OCI-LY1 (cell line): ENCODE results near the gene RNF8.

Experiments used
- H2AFZ ChIP-seq: fragments of 200-600 bp; sonication (generic), shearing (Covaris generic); 2 replicates; pipeline ENCODE4 v1.6.0; 2014; ENCODE audit warnings: antibody characterized with exemption, mild to moderate bottlenecking, low read length
- H3F3A ChIP-seq: fragments of 200-600 bp; sonication (generic), shearing (Covaris generic); 2 replicates; pipeline ENCODE4 v1.6.0; 2014; ENCODE audit warnings: mild to moderate bottlenecking, antibody characterized with exemption, low read length, moderate library complexity; ENCODE audit not compliant: insufficient read depth
- H3K27ac ChIP-seq: fragments of 200-600 bp; sonication (generic); 2 replicates; pipeline ENCODE4 v1.5.1; 2014; ENCODE audit warnings: low read length, mixed run types, mild to moderate bottlenecking, low read depth; ENCODE audit not compliant: poor library complexity, severe bottlenecking
- H3K27me3 ChIP-seq: fragments of 200-600 bp; sonication (generic); 2 replicates; pipeline ENCODE4 v1.6.0; 2014; ENCODE audit warnings: antibody characterized with exemption, mild to moderate bottlenecking, low read length, moderate library complexity; ENCODE audit not compliant: insufficient read depth
- H3K36me3 ChIP-seq: fragments of 200-600 bp; sonication (generic); 2 replicates; pipeline ENCODE4 v1.6.1; 2014; ENCODE audit warnings: mild to moderate bottlenecking, antibody characterized with exemption, low read length, moderate library complexity, mixed read lengths; ENCODE audit not compliant: insufficient read depth
- H3K4me1 ChIP-seq: fragments of 200-600 bp; sonication (generic); 2 replicates; pipeline ENCODE4 v1.5.1; 2014; ENCODE audit warnings: mild to moderate bottlenecking, low read length, moderate library complexity; ENCODE audit not compliant: insufficient read depth, severe bottlenecking
- H3K4me2 ChIP-seq: fragments of 200-600 bp; sonication (generic), shearing (Covaris generic); 2 replicates; pipeline ENCODE4 v1.6.1; 2014; ENCODE audit warnings: low read length
- H3K4me3 ChIP-seq: fragments of 200-600 bp; sonication (generic); 2 replicates; pipeline ENCODE4 v1.5.1; 2014; ENCODE audit warnings: low read length, low read depth, mild to moderate bottlenecking, mixed read lengths; ENCODE audit not compliant: poor library complexity, severe bottlenecking
- H3K79me2 ChIP-seq: fragments of 200-600 bp; shearing (Covaris generic); 2 replicates; pipeline ENCODE4 v1.6.1; 2016; ENCODE audit warnings: mixed run types, low read length, mixed read lengths; ENCODE audit not compliant: insufficient read depth
- H3K9ac ChIP-seq: fragments of 200-600 bp; sonication (generic), shearing (Covaris generic); 2 replicates; pipeline ENCODE4 v1.6.1; 2014; ENCODE audit warnings: mild to moderate bottlenecking, low read length, mixed read lengths
- H3K9me2 ChIP-seq: fragments of 200-600 bp; sonication (generic), shearing (Covaris generic); 2 replicates; pipeline ENCODE4 v1.6.1; 2014; ENCODE audit warnings: low read depth, mild to moderate bottlenecking, low read length, mixed read lengths
- H3K9me3 ChIP-seq: fragments of 200-600 bp; shearing (Covaris generic); 2 replicates; pipeline ENCODE4 v1.6.1; 2014; ENCODE audit warnings: low read length, mixed read lengths
- H4K20me1 ChIP-seq: fragments of 200-600 bp; sonication (generic), shearing (Covaris generic); 2 replicates; pipeline ENCODE4 v1.6.0; 2016; ENCODE audit warnings: mild to moderate bottlenecking, low read length; ENCODE audit not compliant: insufficient read depth
- EZH2 ChIP-seq: fragments of 200-600 bp; sonication (generic), shearing (Covaris generic); IDR thresholded peaks from 2 replicates; pipeline ENCODE4 v1.8.0; 2017; ENCODE audit warnings: borderline replicate concordance, mixed run types, mild to moderate bottlenecking, antibody characterized with exemption, low read length, moderate library complexity, mixed read lengths
- TF ChIP-seq, protein P1 (sequence below): fragments of 200-600 bp; sonication (generic), shearing (Covaris generic); IDR thresholded peaks from 2 replicates; pipeline ENCODE4 v1.5.1; 2017; ENCODE audit warnings: mild to moderate bottlenecking, antibody characterized with exemption, low read length, moderate library complexity, mixed read lengths

RNF8 gene

DNA sequence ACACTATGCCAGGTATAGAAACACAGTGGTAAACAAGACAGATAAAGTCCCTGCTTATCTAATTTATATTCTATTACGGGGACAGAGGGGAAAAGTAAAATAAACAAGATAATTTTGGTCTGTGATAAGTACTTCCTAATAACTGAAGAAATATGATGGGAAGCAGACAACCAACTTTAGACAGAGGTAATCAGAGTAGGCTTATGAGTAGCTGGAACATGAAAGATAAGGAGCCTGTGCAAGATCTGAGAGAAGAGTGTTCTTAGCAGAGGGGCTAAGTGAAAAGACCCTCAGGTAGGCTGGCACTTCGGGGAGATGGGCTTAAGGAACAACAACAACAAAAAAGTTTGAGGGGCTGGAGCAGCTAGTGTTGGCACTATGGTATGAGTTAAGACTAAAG lies 4.1 kb downstream of the RNF8 start:
- Histone ChIP-seq H3K27me3 (no peaks in the 10 kb centered on the region), H3K4me3 (no peak overlapping the region), H3K27ac (no peak overlapping the region), H2AFZ (no peak overlapping the region), H3K9me2 (no peaks in the 10 kb centered on the region), H3K79me2 (0 out of 2 replicates have a peak, but pooled peaks cover 3% of the 10 kb centered on the region), H3K4me1 (peaks cover 23% of the 10 kb centered on the region), H3F3A (no peaks in the 10 kb centered on the region), H3K4me2 (no peak overlapping the region), H3K36me3 (peaks cover 14% of the 10 kb centered on the region; the same call in 1 of the 2 replicates), H3K9ac (no peak overlapping the region), H4K20me1 (no peaks in the 10 kb centered on the region), H3K9me3 (no peaks in the 10 kb centered on the region)
- TF ChIP-seq, protein P1, sequence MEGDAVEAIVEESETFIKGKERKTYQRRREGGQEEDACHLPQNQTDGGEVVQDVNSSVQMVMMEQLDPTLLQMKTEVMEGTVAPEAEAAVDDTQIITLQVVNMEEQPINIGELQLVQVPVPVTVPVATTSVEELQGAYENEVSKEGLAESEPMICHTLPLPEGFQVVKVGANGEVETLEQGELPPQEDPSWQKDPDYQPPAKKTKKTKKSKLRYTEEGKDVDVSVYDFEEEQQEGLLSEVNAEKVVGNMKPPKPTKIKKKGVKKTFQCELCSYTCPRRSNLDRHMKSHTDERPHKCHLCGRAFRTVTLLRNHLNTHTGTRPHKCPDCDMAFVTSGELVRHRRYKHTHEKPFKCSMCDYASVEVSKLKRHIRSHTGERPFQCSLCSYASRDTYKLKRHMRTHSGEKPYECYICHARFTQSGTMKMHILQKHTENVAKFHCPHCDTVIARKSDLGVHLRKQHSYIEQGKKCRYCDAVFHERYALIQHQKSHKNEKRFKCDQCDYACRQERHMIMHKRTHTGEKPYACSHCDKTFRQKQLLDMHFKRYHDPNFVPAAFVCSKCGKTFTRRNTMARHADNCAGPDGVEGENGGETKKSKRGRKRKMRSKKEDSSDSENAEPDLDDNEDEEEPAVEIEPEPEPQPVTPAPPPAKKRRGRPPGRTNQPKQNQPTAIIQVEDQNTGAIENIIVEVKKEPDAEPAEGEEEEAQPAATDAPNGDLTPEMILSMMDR, result no peak
- no peak for TF ChIP-seq EZH2

DNA sequence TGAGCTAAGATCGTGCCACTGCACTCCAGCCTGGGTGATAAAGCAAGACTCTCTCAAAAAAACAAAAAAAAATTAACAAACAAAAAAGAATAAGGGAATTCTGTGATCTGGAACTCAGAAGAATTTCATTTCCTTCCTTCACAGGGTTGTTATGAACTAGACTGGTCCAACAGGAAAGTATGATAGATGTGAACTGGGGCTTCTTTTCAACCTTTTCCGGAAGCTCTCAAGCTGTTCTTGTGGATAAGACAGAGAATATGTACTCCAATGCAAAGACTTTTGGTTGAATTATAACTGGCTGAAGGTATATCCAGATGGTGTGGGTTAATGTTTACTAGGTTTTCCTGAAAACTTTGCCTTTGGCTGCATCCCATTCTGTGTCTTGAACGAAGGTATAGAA lies 5.3 kb downstream of the RNF8 start:
- Histone ChIP-seq H4K20me1 (no peaks in the 10 kb centered on the region), H3K4me3 (no peak overlapping the region), H3K9ac (no peak overlapping the region), H3K27ac (no peak overlapping the region), H3K4me2 (no peak overlapping the region), H2AFZ (no peak overlapping the region), H3K9me2 (no peaks in the 10 kb centered on the region), H3F3A (no peaks in the 10 kb centered on the region), H3K27me3 (no peaks in the 10 kb centered on the region), H3K79me2 (0 out of 2 replicates have a peak, but pooled peaks cover 3% of the 10 kb centered on the region), H3K36me3 (peaks cover 14% of the 10 kb centered on the region; the same call in 1 of the 2 replicates), H3K9me3 (no peaks in the 10 kb centered on the region), H3K4me1 (peaks cover 15% of the 10 kb centered on the region)
- TF ChIP-seq EZH2, result no peak
- TF ChIP-seq, protein P1, result no peak

DNA sequence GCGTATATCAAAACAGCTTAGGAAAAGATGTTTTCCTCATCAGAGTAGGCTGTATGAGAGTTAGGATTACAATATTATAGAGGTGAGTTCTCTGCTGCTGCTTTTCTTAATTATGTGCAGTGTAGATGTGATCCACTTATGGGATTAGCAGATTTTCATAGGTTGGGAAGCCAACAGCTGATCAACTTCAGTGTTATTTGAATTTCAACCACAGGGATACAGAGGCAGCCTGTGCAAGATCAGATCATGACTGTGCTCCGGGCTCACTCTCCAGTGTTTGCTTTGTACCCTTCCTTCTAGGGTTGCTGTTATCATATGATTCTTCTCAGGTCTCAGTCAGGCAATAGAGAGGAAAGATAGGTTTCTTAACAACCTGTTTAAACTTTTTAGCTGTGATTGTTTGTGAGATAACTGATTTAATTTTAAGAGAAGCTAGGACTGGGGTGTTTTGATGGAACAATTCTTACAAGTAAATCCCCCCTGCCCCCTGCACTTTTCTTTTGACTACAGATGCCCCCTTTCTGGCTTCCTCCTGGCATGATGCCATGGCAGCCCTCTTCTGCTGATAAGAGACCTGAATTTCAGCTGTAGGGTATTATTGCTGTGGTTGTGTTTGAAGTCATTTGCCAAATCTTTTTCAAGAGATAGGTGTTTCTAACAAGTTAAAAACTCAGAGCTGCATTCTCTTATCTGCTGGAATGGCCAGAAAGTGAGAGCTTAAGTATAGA lies 8.5 kb downstream of the RNF8 start:
- no peaks in the 10 kb centered on the region for H4K20me1 ChIP-seq

More for the DNA sequence above, 8.5 kb downstream of the RNF8 start:
- Histone ChIP-seq H3K4me3 (no peak overlapping the region), H3K4me2 (no peak overlapping the region), H3K36me3 (peaks cover 14% of the 10 kb centered on the region; the same call in 1 of the 2 replicates), H2AFZ (no peak overlapping the region), H3K79me2 (0 out of 2 replicates have a peak, but pooled peaks cover 2% of the 10 kb centered on the region), H3K27ac (no peak overlapping the region), H3K9me2 (no peaks in the 10 kb centered on the region), H3K9ac (no peak overlapping the region), H3F3A (no peaks in the 10 kb centered on the region), H3K9me3 (no peaks in the 10 kb centered on the region), H3K4me1 (no peaks in the 10 kb centered on the region), H3K27me3 (no peaks in the 10 kb centered on the region)
- TF ChIP-seq, protein P1, result no peak
- no peak for TF ChIP-seq EZH2
